ENCODE data around the gene NVL.

GRCh38 chr1:224188286-224188685 is 141.7 kb downstream of the NVL start:
- TF ChIP-seq CTCF (IDR thresholded peaks at IDR 0.05) (no peak), POLR2A (IDR thresholded peaks at IDR 0.05) (no peak)
